ENCODE data around the gene YPEL5.

The YPEL5 gene

GRCh38 chr2:30206461-30207430 lies 59.9 kb downstream of the YPEL5 start:
- DNase-seq (ENCODE audit: low spot score) = no peak

GRCh38 chr2:30208453-30208852 lies 61.6 kb downstream of the YPEL5 start:
- DNase-seq (ENCODE audit: low spot score) = peak; percentile 72

GRCh38 chr2:30209227-30209626 lies 62.4 kb downstream of the YPEL5 start:
- no peak for DNase-seq (ENCODE audit: low spot score)

All from iPS-NIHi11 (cell line).